Neuron (in vitro differentiated cells): ENCODE results near the gene SCN5A.

Experiments used
- H2AFZ ChIP-seq: one replicate; pipeline ENCODE4 v1.6.1; 2013; ENCODE audit warnings: low read depth, mild to moderate bottlenecking, inconsistent platforms, low read length, moderate library complexity
- H3K27me3 ChIP-seq: one replicate; pipeline ENCODE4 v1.6.1; 2013; ENCODE audit warnings: low read length; ENCODE audit not compliant: insufficient read depth
- H3K36me3 ChIP-seq: one replicate; pipeline ENCODE4 v1.6.1; 2013; ENCODE audit warnings: low read length; ENCODE audit not compliant: insufficient read depth
- H3K4me1 ChIP-seq: one replicate; pipeline ENCODE4 v1.6.1; 2013; ENCODE audit warnings: low read length; ENCODE audit not compliant: insufficient read depth
- H3K4me3 ChIP-seq: 2 replicates; pipeline ENCODE4 v1.5.1; 2013; ENCODE audit warnings: mild to moderate bottlenecking, low read length, moderate library complexity
- H3K9me3 ChIP-seq: one replicate; pipeline ENCODE4 v1.6.1; 2013; ENCODE audit warnings: low read length

The SCN5A gene

GRCh38 chr3:38611866-38612265 lies 37.6 kb downstream of the SCN5A start:
- Histone ChIP-seq H2AFZ (no peak overlapping the region), H3K9me3 (no peaks in the 10 kb centered on the region), H3K36me3 (no peaks in the 10 kb centered on the region), H3K4me1 (peaks cover 2% of the 10 kb centered on the region), H3K27me3 (peaks cover 15% of the 10 kb centered on the region), H3K4me3 (no peak overlapping the region)

- H3K4me3 ChIP-seq: no peak overlapping the region
- no peak overlapping the region for H2AFZ ChIP-seq
- H3K9me3 ChIP-seq: no peaks in the 10 kb centered on the region
These were observed 38.6 kb downstream of the SCN5A start for GRCh38 chr3:38610934-38611333.

GRCh38 chr3:38610436-38610835 lies 39.1 kb downstream of the SCN5A start:
- Histone ChIP-seq H3K4me1 (peaks cover 8% of the 10 kb centered on the region), H3K36me3 (no peaks in the 10 kb centered on the region), H2AFZ (no peak overlapping the region), H3K9me3 (no peaks in the 10 kb centered on the region), H3K4me3 (no peak overlapping the region), H3K27me3 (peaks cover 16% of the 10 kb centered on the region)

More at GRCh38 chr3:38610934-38611333, 38.6 kb downstream of the SCN5A start:
- Histone ChIP-seq H3K36me3 (no peaks in the 10 kb centered on the region), H3K4me1 (peaks cover 8% of the 10 kb centered on the region), H3K27me3 (peaks cover 16% of the 10 kb centered on the region)

- Histone ChIP-seq H3K36me3 (no peaks in the 10 kb centered on the region), H3K9me3 (no peaks in the 10 kb centered on the region), H3K27me3 (peaks cover 8% of the 10 kb centered on the region), H3K4me3 (no peak overlapping the region), H3K4me1 (peaks cover 8% of the 10 kb centered on the region), H2AFZ (no peak overlapping the region)
These were observed 39.9 kb downstream of the SCN5A start for GRCh38 chr3:38609386-38610111.

- Histone ChIP-seq H3K27me3 (peaks cover 6% of the 10 kb centered on the region), H3K36me3 (no peaks in the 10 kb centered on the region), H3K4me1 (peaks cover 8% of the 10 kb centered on the region), H3K4me3 (no peak overlapping the region), H2AFZ (no peak overlapping the region), H3K9me3 (no peaks in the 10 kb centered on the region)
These were observed 40.5 kb downstream of the SCN5A start for GRCh38 chr3:38608961-38609360.

- peaks cover 6% of the 10 kb centered on the region for H3K27me3 ChIP-seq
- H3K4me3 ChIP-seq: no peak overlapping the region
- H2AFZ ChIP-seq: no peak overlapping the region
- H3K36me3 ChIP-seq: no peaks in the 10 kb centered on the region
- no peaks in the 10 kb centered on the region for H3K9me3 ChIP-seq
- peaks cover 8% of the 10 kb centered on the region for H3K4me1 ChIP-seq
These were observed 41.3 kb downstream of the SCN5A start for GRCh38 chr3:38608086-38608775.

- Histone ChIP-seq H3K4me1 (peaks cover 8% of the 10 kb centered on the region), H2AFZ (no peak overlapping the region), H3K4me3 (no peak overlapping the region), H3K27me3 (peaks cover 6% of the 10 kb centered on the region), H3K36me3 (no peaks in the 10 kb centered on the region), H3K9me3 (no peaks in the 10 kb centered on the region)
These were observed 42.9 kb downstream of the SCN5A start for GRCh38 chr3:38606561-38606960.

GRCh38 chr3:38605981-38606380 lies 43.5 kb downstream of the SCN5A start:
- no peak overlapping the region for H2AFZ ChIP-seq
- no peaks in the 10 kb centered on the region for H3K36me3 ChIP-seq
- no peaks in the 10 kb centered on the region for H3K9me3 ChIP-seq
- no peak overlapping the region for H3K4me3 ChIP-seq
- peaks cover 6% of the 10 kb centered on the region for H3K27me3 ChIP-seq
- H3K4me1 ChIP-seq: peaks cover 8% of the 10 kb centered on the region

- H3K36me3 ChIP-seq: no peaks in the 10 kb centered on the region
- peaks cover 8% of the 10 kb centered on the region for H3K4me1 ChIP-seq
- no peak overlapping the region for H2AFZ ChIP-seq
- H3K9me3 ChIP-seq: no peaks in the 10 kb centered on the region
- H3K4me3 ChIP-seq: no peak overlapping the region
- peaks cover 6% of the 10 kb centered on the region for H3K27me3 ChIP-seq
These were observed 45.2 kb downstream of the SCN5A start for GRCh38 chr3:38604246-38604645.

GRCh38 chr3:38603731-38604131 lies 45.8 kb downstream of the SCN5A start:
- no peaks in the 10 kb centered on the region for H3K36me3 ChIP-seq
- peaks cover 6% of the 10 kb centered on the region for H3K27me3 ChIP-seq
- H2AFZ ChIP-seq: no peak overlapping the region
- no peak overlapping the region for H3K4me3 ChIP-seq
- no peaks in the 10 kb centered on the region for H3K9me3 ChIP-seq
- H3K4me1 ChIP-seq: peaks cover 8% of the 10 kb centered on the region

- Histone ChIP-seq H3K27me3 (peaks cover 3% of the 10 kb centered on the region), H3K4me3 (no peak overlapping the region), H3K9me3 (no peaks in the 10 kb centered on the region), H3K36me3 (no peaks in the 10 kb centered on the region), H2AFZ (no peak overlapping the region), H3K4me1 (peaks cover 8% of the 10 kb centered on the region)
These were observed 46.8 kb downstream of the SCN5A start for GRCh38 chr3:38602576-38603250.

GRCh38 chr3:38601956-38602550 lies 47.4 kb downstream of the SCN5A start:
- H3K4me3 ChIP-seq: no peak overlapping the region
- H3K36me3 ChIP-seq: no peaks in the 10 kb centered on the region
- H2AFZ ChIP-seq: no peak overlapping the region
- peaks cover 3% of the 10 kb centered on the region for H3K27me3 ChIP-seq
- peaks cover 8% of the 10 kb centered on the region for H3K4me1 ChIP-seq
- H3K9me3 ChIP-seq: no peaks in the 10 kb centered on the region

- Histone ChIP-seq H3K9me3 (no peaks in the 10 kb centered on the region), H3K4me1 (no peaks in the 10 kb centered on the region), H3K36me3 (no peaks in the 10 kb centered on the region), H3K4me3 (no peak overlapping the region), H2AFZ (no peak overlapping the region), H3K27me3 (no peaks in the 10 kb centered on the region)
These were observed 48.9 kb downstream of the SCN5A start for GRCh38 chr3:38600551-38600950.
